ENCODE results near the gene SGCA. TPM values are rescaled to one million over a fixed set of nuclear protein-coding genes. Genes with fewer than 3 reads are reported as not detected.
A peak's percentile ranks its signal among the peaks of the same experiment; 100 is the strongest.

SGCA gene
- total and polyA plus RNA-seq, 9 of the 15 experiments (the other 6 are each of a cell fraction or from before 2014, with no cell fraction given), result not detected

DNA sequence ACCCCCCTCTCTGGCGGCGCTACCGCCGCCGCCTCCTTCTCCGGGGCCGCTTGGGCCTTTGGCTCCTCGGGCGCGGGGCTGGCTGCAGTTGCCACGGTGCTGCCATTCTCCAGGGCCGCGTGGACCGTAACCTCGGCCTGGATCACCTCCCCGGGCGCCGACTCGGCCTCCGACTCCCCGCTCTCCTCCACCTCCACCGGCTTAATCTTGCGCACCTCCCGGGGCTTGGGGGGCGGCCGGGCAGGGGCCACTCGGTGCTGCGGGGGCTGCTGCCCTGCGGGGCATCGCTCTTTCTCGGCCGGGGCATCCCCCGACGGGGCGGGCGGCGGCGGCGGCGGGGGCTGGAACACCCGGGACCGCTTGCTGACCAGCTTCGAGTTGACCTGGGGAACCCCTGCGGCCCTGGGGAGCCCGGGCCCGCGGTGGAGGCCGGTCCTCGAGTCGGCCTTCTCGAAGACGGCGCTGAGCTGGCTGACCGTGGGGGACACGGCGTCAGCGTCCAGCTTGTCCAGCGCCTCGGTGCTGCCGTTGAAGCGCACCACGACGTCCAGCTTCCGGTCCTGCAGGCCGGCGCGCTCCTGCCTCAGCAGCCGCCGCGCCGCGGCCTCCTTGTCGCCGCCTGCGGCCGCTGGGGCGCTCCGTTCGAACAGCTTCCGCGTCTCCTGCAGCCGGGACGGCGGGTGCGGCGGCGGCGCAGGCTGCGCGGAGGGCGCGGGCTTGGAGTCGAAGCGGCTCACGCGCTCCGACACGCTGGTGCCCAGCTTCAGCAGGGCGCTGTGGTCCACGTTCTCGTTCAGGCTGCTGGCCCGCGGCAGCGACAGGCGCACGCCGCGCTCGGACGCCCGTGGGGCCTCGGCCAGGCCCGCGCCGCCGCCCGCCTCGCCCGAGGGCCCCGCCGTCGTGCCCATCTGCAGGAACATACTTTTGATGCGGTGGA lies 16.1 kb upstream of the SGCA start (continued):
- TF ChIP-seq, protein P1, sequence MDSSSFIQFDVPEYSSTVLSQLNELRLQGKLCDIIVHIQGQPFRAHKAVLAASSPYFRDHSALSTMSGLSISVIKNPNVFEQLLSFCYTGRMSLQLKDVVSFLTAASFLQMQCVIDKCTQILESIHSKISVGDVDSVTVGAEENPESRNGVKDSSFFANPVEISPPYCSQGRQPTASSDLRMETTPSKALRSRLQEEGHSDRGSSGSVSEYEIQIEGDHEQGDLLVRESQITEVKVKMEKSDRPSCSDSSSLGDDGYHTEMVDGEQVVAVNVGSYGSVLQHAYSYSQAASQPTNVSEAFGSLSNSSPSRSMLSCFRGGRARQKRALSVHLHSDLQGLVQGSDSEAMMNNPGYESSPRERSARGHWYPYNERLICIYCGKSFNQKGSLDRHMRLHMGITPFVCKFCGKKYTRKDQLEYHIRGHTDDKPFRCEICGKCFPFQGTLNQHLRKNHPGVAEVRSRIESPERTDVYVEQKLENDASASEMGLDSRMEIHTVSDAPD (CRISPR knock-in tag; IDR thresholded peaks at IDR 0.05), result no peak
- peak; percentile 19; the same call in 1 of the 2 replicates for TF ChIP-seq ATF7 (IDR thresholded peaks at IDR 0.05)
- TF ChIP-seq SAP30 (IDR thresholded peaks at IDR 0.05; ENCODE audit: borderline replicate concordance, insufficient read depth, low read depth, low read length, poor library complexity, severe bottlenecking), result peak; percentile 58
- peak; percentile 99 for TF ChIP-seq CTBP1 (IDR thresholded peaks at IDR 0.05; ENCODE audit: borderline replicate concordance)
- TF ChIP-seq, protein P2, sequence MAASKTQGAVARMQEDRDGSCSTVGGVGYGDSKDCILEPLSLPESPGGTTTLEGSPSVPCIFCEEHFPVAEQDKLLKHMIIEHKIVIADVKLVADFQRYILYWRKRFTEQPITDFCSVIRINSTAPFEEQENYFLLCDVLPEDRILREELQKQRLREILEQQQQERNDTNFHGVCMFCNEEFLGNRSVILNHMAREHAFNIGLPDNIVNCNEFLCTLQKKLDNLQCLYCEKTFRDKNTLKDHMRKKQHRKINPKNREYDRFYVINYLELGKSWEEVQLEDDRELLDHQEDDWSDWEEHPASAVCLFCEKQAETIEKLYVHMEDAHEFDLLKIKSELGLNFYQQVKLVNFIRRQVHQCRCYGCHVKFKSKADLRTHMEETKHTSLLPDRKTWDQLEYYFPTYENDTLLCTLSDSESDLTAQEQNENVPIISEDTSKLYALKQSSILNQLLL (CRISPR knock-in tag; IDR thresholded peaks at IDR 0.05; ENCODE audit: borderline replicate concordance), result no peak
- TF ChIP-seq, protein P3, sequence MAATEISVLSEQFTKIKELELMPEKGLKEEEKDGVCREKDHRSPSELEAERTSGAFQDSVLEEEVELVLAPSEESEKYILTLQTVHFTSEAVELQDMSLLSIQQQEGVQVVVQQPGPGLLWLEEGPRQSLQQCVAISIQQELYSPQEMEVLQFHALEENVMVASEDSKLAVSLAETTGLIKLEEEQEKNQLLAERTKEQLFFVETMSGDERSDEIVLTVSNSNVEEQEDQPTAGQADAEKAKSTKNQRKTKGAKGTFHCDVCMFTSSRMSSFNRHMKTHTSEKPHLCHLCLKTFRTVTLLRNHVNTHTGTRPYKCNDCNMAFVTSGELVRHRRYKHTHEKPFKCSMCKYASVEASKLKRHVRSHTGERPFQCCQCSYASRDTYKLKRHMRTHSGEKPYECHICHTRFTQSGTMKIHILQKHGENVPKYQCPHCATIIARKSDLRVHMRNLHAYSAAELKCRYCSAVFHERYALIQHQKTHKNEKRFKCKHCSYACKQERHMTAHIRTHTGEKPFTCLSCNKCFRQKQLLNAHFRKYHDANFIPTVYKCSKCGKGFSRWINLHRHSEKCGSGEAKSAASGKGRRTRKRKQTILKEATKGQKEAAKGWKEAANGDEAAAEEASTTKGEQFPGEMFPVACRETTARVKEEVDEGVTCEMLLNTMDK (IDR thresholded peaks at IDR 0.05; ENCODE audit: borderline replicate concordance, insufficient read depth, low read depth, low read length, poor library complexity, severe bottlenecking), result peak; percentile 86
- TF ChIP-seq, protein P4, sequence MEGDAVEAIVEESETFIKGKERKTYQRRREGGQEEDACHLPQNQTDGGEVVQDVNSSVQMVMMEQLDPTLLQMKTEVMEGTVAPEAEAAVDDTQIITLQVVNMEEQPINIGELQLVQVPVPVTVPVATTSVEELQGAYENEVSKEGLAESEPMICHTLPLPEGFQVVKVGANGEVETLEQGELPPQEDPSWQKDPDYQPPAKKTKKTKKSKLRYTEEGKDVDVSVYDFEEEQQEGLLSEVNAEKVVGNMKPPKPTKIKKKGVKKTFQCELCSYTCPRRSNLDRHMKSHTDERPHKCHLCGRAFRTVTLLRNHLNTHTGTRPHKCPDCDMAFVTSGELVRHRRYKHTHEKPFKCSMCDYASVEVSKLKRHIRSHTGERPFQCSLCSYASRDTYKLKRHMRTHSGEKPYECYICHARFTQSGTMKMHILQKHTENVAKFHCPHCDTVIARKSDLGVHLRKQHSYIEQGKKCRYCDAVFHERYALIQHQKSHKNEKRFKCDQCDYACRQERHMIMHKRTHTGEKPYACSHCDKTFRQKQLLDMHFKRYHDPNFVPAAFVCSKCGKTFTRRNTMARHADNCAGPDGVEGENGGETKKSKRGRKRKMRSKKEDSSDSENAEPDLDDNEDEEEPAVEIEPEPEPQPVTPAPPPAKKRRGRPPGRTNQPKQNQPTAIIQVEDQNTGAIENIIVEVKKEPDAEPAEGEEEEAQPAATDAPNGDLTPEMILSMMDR (IDR thresholded peaks at IDR 0.05 in 2 of 3, conservative IDR thresholded peaks at IDR 0.05 in 1 of 3; ENCODE audit: insufficient read depth in 2 of 3, low read depth in 1 of 3, low read length in 3 of 3), result peak in 1 of 3 experiments; percentile 57; a peak in 3 of 6 replicates
- no peak for TF ChIP-seq MYBL2 (IDR thresholded peaks at IDR 0.05; ENCODE audit: low read depth)
- TF ChIP-seq MYBL2 (CRISPR knock-in tag; IDR thresholded peaks at IDR 0.05; ENCODE audit: borderline replicate concordance), result no peak
- TF ChIP-seq KLF1 (tag; IDR thresholded peaks at IDR 0.05), result peak; percentile 39; the same call in 1 of the 2 replicates
- TF ChIP-seq, protein P5, sequence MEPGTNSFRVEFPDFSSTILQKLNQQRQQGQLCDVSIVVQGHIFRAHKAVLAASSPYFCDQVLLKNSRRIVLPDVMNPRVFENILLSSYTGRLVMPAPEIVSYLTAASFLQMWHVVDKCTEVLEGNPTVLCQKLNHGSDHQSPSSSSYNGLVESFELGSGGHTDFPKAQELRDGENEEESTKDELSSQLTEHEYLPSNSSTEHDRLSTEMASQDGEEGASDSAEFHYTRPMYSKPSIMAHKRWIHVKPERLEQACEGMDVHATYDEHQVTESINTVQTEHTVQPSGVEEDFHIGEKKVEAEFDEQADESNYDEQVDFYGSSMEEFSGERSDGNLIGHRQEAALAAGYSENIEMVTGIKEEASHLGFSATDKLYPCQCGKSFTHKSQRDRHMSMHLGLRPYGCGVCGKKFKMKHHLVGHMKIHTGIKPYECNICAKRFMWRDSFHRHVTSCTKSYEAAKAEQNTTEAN (CRISPR knock-in tag; IDR thresholded peaks at IDR 0.05), result no peak
- TF ChIP-seq DIDO1 (tag; IDR thresholded peaks at IDR 0.05; ENCODE audit: low read depth), result no peak
- TF ChIP-seq, protein P6, sequence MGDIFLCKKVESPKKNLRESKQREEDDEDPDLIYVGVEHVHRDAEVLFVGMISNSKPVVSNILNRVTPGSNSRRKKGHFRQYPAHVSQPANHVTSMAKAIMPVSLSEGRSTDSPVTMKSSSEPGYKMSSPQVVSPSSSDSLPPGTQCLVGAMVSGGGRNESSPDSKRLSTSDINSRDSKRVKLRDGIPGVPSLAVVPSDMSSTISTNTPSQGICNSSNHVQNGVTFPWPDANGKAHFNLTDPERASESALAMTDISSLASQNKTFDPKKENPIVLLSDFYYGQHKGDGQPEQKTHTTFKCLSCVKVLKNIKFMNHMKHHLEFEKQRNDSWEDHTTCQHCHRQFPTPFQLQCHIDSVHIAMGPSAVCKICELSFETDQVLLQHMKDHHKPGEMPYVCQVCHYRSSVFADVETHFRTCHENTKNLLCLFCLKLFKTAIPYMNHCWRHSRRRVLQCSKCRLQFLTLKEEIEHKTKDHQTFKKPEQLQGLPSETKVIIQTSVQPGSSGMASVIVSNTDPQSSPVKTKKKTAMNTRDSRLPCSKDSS (IDR thresholded peaks at IDR 0.05; ENCODE audit: low read depth, partially characterized antibody), result no peak
- TF ChIP-seq ZNF764 (CRISPR knock-in tag; IDR thresholded peaks at IDR 0.05; ENCODE audit: low read depth), result no peak
- TF ChIP-seq BHLHE40 (IDR thresholded peaks at IDR 0.05; ENCODE audit: low read length), result no peak
